T-helper 17 cell (primary cell): ENCODE measurements around the gene ZFPM1. TPM values are rescaled to one million over a fixed set of nuclear protein-coding genes. Genes with fewer than 3 reads are reported as not detected.

Experiments used
- ATAC-seq: fragments of 150-1000 bp; cut with Tn5 transposase; 2 replicates; pipeline ENCODE4 v1.10.0; 2021; ENCODE audit warnings: mild to moderate bottlenecking, moderate library complexity
- DNase-seq, 3 donors: peaks; one replicate each; pipeline versions ENCODE4 v3.0.0 to v3.0.0-alpha.2; 2020 to 2021
- H3K9me3 ChIP-seq: one replicate; pipeline ENCODE4 v1.7.0; 2013; ENCODE audit warnings: low read length, mild to moderate bottlenecking; ENCODE audit not compliant: control insufficient read depth, poor library complexity, severe bottlenecking
- H3K27ac Mint-ChIP-seq: one replicate; pipeline ENCODE4 v1.8.0; 2022; ENCODE audit warnings: mild to moderate bottlenecking, moderate library complexity, mixed read lengths
- H3K27me3 Mint-ChIP-seq: one replicate; pipeline ENCODE4 v1.8.0; 2022; ENCODE audit warnings: mixed read lengths
- H3K36me3 Mint-ChIP-seq: one replicate; pipeline ENCODE4 v1.8.0; 2022; ENCODE audit warnings: low read depth, mixed read lengths
- H3K4me1 Mint-ChIP-seq: one replicate; pipeline ENCODE4 v1.8.0; 2022; ENCODE audit warnings: mild to moderate bottlenecking, mixed read lengths
- H3K4me3 Mint-ChIP-seq: one replicate; pipeline ENCODE4 v1.8.0; 2022; ENCODE audit warnings: mild to moderate bottlenecking, moderate library complexity, mixed read lengths
- total RNA-seq, 4 donors: library from RNA in 2 of 4; stranded (reverse) in 2 of 4; gene quantifications; one replicate each; pipeline ENCODE4 v1.2.3 and lab custom pipeline; 2022 to 2026

ZFPM1 gene
- total RNA-seq, 2 donors from 2014 or later = 24.6 to 29.4 TPM

DNA sequence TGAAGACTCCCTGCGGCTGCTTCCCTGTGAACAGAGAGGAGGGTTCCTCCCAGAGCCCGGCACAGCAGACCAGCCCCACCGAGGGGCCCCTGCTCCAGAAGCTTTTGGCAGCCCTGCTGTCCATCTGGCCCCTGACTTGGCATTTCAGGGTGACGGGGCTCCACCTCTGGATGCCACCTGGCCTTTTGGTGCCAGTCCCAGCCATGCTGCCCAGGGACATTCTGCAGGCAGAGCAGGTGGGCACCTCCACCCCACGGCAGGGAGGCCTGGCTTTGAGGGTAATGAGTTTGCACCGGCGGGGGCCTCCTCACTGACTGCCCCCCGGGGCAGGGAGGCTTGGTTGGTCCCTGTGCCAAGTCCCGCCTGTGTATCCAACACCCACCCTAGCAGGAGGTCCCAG is 20.3 kb upstream of the ZFPM1 start:
- no peaks in the 10 kb centered on the region for H3K27me3 Mint-ChIP-seq
- H3K27ac Mint-ChIP-seq = no peak overlapping the region
- no peak overlapping the region for H3K4me3 Mint-ChIP-seq
- DNase-seq (no peak), ATAC-seq (no peak)
- no peaks in the 10 kb centered on the region for H3K9me3 ChIP-seq
- H3K36me3 Mint-ChIP-seq = no peaks in the 10 kb centered on the region
- peaks cover 3% of the 10 kb centered on the region for H3K4me1 Mint-ChIP-seq

- H3K4me3 Mint-ChIP-seq = no peak overlapping the region
Observed at GRCh38 chr16:88433632-88434352, 19.3 kb upstream of the ZFPM1 start.

DNA sequence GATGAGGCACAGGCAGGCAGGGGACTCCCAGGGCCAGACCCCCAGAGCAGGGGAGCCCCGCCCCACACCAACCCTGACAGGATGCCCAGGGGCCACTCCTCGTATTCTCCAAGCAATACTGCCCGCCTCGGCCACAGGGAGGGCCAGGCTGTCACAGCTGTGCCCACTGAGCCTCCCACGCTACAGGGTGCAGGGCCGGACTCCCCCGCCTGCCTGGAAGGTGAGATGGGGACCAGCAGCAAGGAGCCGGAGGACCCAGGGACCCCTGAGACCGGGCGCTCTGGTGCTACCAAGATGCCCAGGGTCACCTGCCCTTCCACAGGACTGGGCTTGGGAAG is 18.8 kb upstream of the ZFPM1 start:
- DNase-seq (no peak), ATAC-seq (no peak)
- Mint-ChIP-seq H3K4me3 (no peak overlapping the region), H3K27ac (no peak overlapping the region), H3K27me3 (no peaks in the 10 kb centered on the region), H3K36me3 (no peaks in the 10 kb centered on the region), H3K4me1 (peaks cover 3% of the 10 kb centered on the region)
- no peaks in the 10 kb centered on the region for H3K9me3 ChIP-seq

More at GRCh38 chr16:88433632-88434352, 19.3 kb upstream of the ZFPM1 start:
- no peaks in the 10 kb centered on the region for H3K9me3 ChIP-seq
- no peak for DNase-seq
- H3K27ac Mint-ChIP-seq = no peak overlapping the region
- ATAC-seq = no peak
- H3K27me3 Mint-ChIP-seq = no peaks in the 10 kb centered on the region
- H3K36me3 Mint-ChIP-seq = no peaks in the 10 kb centered on the region
- peaks cover 3% of the 10 kb centered on the region for H3K4me1 Mint-ChIP-seq

DNA sequence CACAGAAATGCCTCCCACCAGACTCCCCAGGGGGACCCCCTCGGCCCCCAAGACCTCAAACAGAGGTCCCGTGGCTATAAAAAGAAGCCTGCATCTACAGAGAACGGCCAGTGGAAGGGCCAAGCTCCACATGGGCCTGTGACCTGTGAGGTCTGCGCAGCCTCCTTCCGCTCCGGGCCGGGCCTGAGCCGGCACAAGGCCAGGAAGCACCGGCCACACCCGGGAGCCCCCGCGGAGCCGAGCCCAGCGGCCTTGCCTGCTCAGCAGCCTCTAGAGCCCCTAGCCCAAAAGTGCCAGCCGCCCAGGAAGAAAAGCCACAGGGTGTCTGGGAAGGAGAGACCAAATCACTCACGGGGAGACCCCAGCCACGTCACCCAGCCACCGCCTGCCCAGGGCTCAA is 18.3 kb upstream of the ZFPM1 start:
- no peak for ATAC-seq
- H3K9me3 ChIP-seq = no peaks in the 10 kb centered on the region
- Mint-ChIP-seq H3K27ac (no peak overlapping the region), H3K36me3 (no peaks in the 10 kb centered on the region), H3K27me3 (no peaks in the 10 kb centered on the region), H3K4me3 (no peak overlapping the region), H3K4me1 (peaks cover 2% of the 10 kb centered on the region)
- no peak for DNase-seq

- no peaks in the 10 kb centered on the region for H3K9me3 ChIP-seq
- no peaks in the 10 kb centered on the region for H3K4me1 Mint-ChIP-seq
- H3K27me3 Mint-ChIP-seq = no peaks in the 10 kb centered on the region
- no peak for ATAC-seq
- DNase-seq = no peak
- no peak overlapping the region for H3K4me3 Mint-ChIP-seq
- H3K36me3 Mint-ChIP-seq = no peaks in the 10 kb centered on the region
- no peak overlapping the region for H3K27ac Mint-ChIP-seq
Observed at GRCh38 chr16:88435437-88436355, 17.4 kb upstream of the ZFPM1 start.

- no peak for ATAC-seq
- no peaks in the 10 kb centered on the region for H3K9me3 ChIP-seq
- H3K36me3 Mint-ChIP-seq = no peaks in the 10 kb centered on the region
- no peak overlapping the region for H3K27ac Mint-ChIP-seq
- no peaks in the 10 kb centered on the region for H3K4me1 Mint-ChIP-seq
- H3K27me3 Mint-ChIP-seq = no peaks in the 10 kb centered on the region
- H3K4me3 Mint-ChIP-seq = no peak overlapping the region
- no peak for DNase-seq
Observed at GRCh38 chr16:88436796-88437195, 16.3 kb upstream of the ZFPM1 start.

GRCh38 chr16:88437367-88437964 is 15.6 kb upstream of the ZFPM1 start:
- peak; percentile 51 to 67 (median 62) for DNase-seq
- no peaks in the 10 kb centered on the region for H3K9me3 ChIP-seq
- Mint-ChIP-seq H3K36me3 (no peaks in the 10 kb centered on the region), H3K27ac (no peak overlapping the region), H3K4me1 (no peaks in the 10 kb centered on the region), H3K4me3 (no peak overlapping the region), H3K27me3 (no peaks in the 10 kb centered on the region)
- peak; percentile 81 for ATAC-seq

GRCh38 chr16:88438084-88438870 is 14.8 kb upstream of the ZFPM1 start:
- Mint-ChIP-seq H3K36me3 (no peaks in the 10 kb centered on the region), H3K4me1 (peaks cover 3% of the 10 kb centered on the region), H3K4me3 (no peak overlapping the region), H3K27me3 (no peaks in the 10 kb centered on the region), H3K27ac (no peak overlapping the region)
- ATAC-seq (no peak), DNase-seq (no peak)
- no peaks in the 10 kb centered on the region for H3K9me3 ChIP-seq

- H3K4me1 Mint-ChIP-seq = peaks cover 4% of the 10 kb centered on the region
- H3K9me3 ChIP-seq = no peaks in the 10 kb centered on the region
- H3K4me3 Mint-ChIP-seq = no peak overlapping the region
- H3K27me3 Mint-ChIP-seq = no peaks in the 10 kb centered on the region
- DNase-seq (no peak), ATAC-seq (no peak)
- H3K27ac Mint-ChIP-seq = no peak overlapping the region
- no peaks in the 10 kb centered on the region for H3K36me3 Mint-ChIP-seq
Observed at GRCh38 chr16:88439016-88439415, 14.1 kb upstream of the ZFPM1 start.

GRCh38 chr16:88439706-88440105 is 13.4 kb upstream of the ZFPM1 start:
- ATAC-seq (no peak), DNase-seq (no peak)
- Mint-ChIP-seq H3K27me3 (no peaks in the 10 kb centered on the region), H3K4me3 (no peak overlapping the region), H3K36me3 (no peaks in the 10 kb centered on the region), H3K27ac (no peak overlapping the region), H3K4me1 (peaks cover 4% of the 10 kb centered on the region)
- H3K9me3 ChIP-seq = no peaks in the 10 kb centered on the region

DNA sequence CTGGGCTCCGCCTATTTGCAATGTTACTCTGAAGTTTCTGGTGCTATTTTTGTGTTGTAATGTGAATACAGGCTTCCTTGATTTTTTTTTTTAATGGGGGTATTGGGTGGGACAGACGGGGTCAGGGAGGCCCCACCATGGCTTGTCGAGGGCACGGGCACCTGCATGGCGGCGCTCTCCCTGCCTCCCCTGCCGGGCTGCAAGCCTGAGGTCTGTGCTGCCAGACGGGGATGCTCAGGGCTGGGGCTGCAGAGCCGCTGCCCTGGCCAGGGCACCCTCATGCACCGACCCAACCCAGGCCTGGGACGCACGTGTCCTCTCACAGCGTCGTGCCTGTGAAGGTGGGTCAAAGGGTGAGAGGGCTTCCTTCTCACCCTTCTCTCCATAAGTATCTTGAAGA is 13.0 kb upstream of the ZFPM1 start:
- Mint-ChIP-seq H3K4me3 (no peak overlapping the region), H3K27me3 (no peaks in the 10 kb centered on the region), H3K36me3 (no peaks in the 10 kb centered on the region), H3K4me1 (peaks cover 4% of the 10 kb centered on the region), H3K27ac (no peak overlapping the region)
- no peak for ATAC-seq
- no peak for DNase-seq
- H3K9me3 ChIP-seq = no peaks in the 10 kb centered on the region

GRCh38 chr16:88440686-88441405 is 12.2 kb upstream of the ZFPM1 start:
- DNase-seq = no peak
- H3K4me1 Mint-ChIP-seq = peaks cover 4% of the 10 kb centered on the region
- no peaks in the 10 kb centered on the region for H3K9me3 ChIP-seq
- ATAC-seq = no peak
- no peak overlapping the region for H3K27ac Mint-ChIP-seq
- H3K4me3 Mint-ChIP-seq = no peak overlapping the region
- H3K27me3 Mint-ChIP-seq = no peaks in the 10 kb centered on the region
- H3K36me3 Mint-ChIP-seq = no peaks in the 10 kb centered on the region
